ACC112 (cell line): ENCODE results near the gene DNAI2.
"Not testable (repeated sequence)": the region's sequence is repeated elsewhere in the genome, so short reads cannot be mapped to it uniquely, and the experiment has no call there.

Source experiments
- H2AFZ ChIP-seq: fragments of 200-600 bp; sonication (generic); one replicate; pipeline ENCODE4 v1.6.0; 2017; ENCODE audit warnings: antibody characterized with exemption, low read length; ENCODE audit not compliant: unreplicated experiment
- H3K27ac ChIP-seq: fragments of 200-600 bp; sonication (generic); 2 replicates; pipeline ENCODE4 v1.5.1; 2014; ENCODE audit warnings: low read depth, mild to moderate bottlenecking, antibody characterized with exemption, low read length, moderate library complexity
- H3K27me3 ChIP-seq: fragments of 200-600 bp; sonication (generic); 2 replicates; pipeline ENCODE4 v1.6.1; 2014; ENCODE audit warnings: mild to moderate bottlenecking, antibody characterized with exemption, low read length, moderate library complexity, mixed read lengths; ENCODE audit not compliant: insufficient read depth
- H3K36me3 ChIP-seq: fragments of 200-600 bp; sonication (generic); 2 replicates; pipeline ENCODE4 v1.6.1; 2016; ENCODE audit warnings: mild to moderate bottlenecking, antibody characterized with exemption, low read length, moderate library complexity, mixed read lengths; ENCODE audit not compliant: insufficient read depth
- H3K4me1 ChIP-seq: fragments of 200-600 bp; sonication (generic); one replicate; pipeline ENCODE4 v1.6.1; 2016; ENCODE audit warnings: low read length, mixed read lengths; ENCODE audit not compliant: insufficient read depth, unreplicated experiment, control insufficient read depth
- H3K4me3 ChIP-seq: fragments of 200-600 bp; sonication (generic); 2 replicates; pipeline ENCODE4 v1.5.1; 2014; ENCODE audit warnings: mild to moderate bottlenecking, low read depth, low read length
- H3K79me2 ChIP-seq: fragments of 200-600 bp; sonication (generic); one replicate; pipeline ENCODE4 v1.6.0; 2016; ENCODE audit warnings: low read length; ENCODE audit not compliant: control insufficient read depth, unreplicated experiment, insufficient read depth

DNAI2 gene

GRCh38 chr17:74260525-74260850 lies 13.5 kb upstream of the DNAI2 start:
- H3K36me3 ChIP-seq = no peaks in the 10 kb centered on the region
- no peak overlapping the region for H2AFZ ChIP-seq
- H3K27ac ChIP-seq = no peak overlapping the region
- H3K4me3 ChIP-seq = no peak overlapping the region
- no peaks in the 10 kb centered on the region for H3K4me1 ChIP-seq
- peaks cover 7% of the 10 kb centered on the region; the same call in 1 of the 2 replicates for H3K27me3 ChIP-seq
- H3K79me2 ChIP-seq = no peaks in the 10 kb centered on the region

GRCh38 chr17:74262601-74263000 lies 11.4 kb upstream of the DNAI2 start:
- Histone ChIP-seq H3K27ac (no peak overlapping the region), H3K4me3 (no peak overlapping the region), H3K79me2 (no peaks in the 10 kb centered on the region), H3K27me3 (peaks cover 7% of the 10 kb centered on the region; the same call in 1 of the 2 replicates), H2AFZ (no peak overlapping the region), H3K4me1 (no peaks in the 10 kb centered on the region), H3K36me3 (no peaks in the 10 kb centered on the region)

- not testable (repeated sequence) for H3K27ac ChIP-seq, H3K4me3 ChIP-seq, H2AFZ ChIP-seq, H3K4me1 ChIP-seq, H3K79me2 ChIP-seq, H3K36me3 ChIP-seq
- peaks cover 25% of the 10 kb centered on the region for H3K27me3 ChIP-seq
Observed at GRCh38 chr17:74267054-74267453, 7.0 kb upstream of the DNAI2 start.

- Histone ChIP-seq H3K4me3 (no peak overlapping the region), H3K27ac (no peak overlapping the region), H3K27me3 (peaks cover 30% of the 10 kb centered on the region), H3K36me3 (no peaks in the 10 kb centered on the region), H3K79me2 (no peaks in the 10 kb centered on the region), H2AFZ (no peak overlapping the region), H3K4me1 (peaks cover under 1% of the 10 kb centered on the region)
Observed at GRCh38 chr17:74267579-74267978, 6.5 kb upstream of the DNAI2 start.

- Histone ChIP-seq H3K36me3 (no peaks in the 10 kb centered on the region), H3K4me1 (peaks cover 5% of the 10 kb centered on the region), H2AFZ (no peak overlapping the region), H3K27me3 (peaks cover 34% of the 10 kb centered on the region), H3K27ac (no peak overlapping the region), H3K79me2 (no peaks in the 10 kb centered on the region), H3K4me3 (no peak overlapping the region)
Observed at GRCh38 chr17:74267987-74268499, 6.0 kb upstream of the DNAI2 start.

- Histone ChIP-seq H3K27ac (no peak overlapping the region), H3K36me3 (no peaks in the 10 kb centered on the region), H3K27me3 (peaks cover 38% of the 10 kb centered on the region), H3K4me1 (peaks cover 6% of the 10 kb centered on the region), H2AFZ (no peak overlapping the region), H3K79me2 (no peaks in the 10 kb centered on the region), H3K4me3 (no peak overlapping the region)
Observed at GRCh38 chr17:74268558-74268957, 5.5 kb upstream of the DNAI2 start.

GRCh38 chr17:74270333-74270732 lies 3.7 kb upstream of the DNAI2 start:
- Histone ChIP-seq H3K27me3 (peaks cover 56% of the 10 kb centered on the region), H3K4me3 (no peak overlapping the region), H3K4me1 (peaks cover 6% of the 10 kb centered on the region), H3K79me2 (no peaks in the 10 kb centered on the region), H3K27ac (no peak overlapping the region), H3K36me3 (no peaks in the 10 kb centered on the region), H2AFZ (no peak overlapping the region)

GRCh38 chr17:74271281-74271680 lies 2.8 kb upstream of the DNAI2 start:
- H3K36me3 ChIP-seq = no peaks in the 10 kb centered on the region
- peaks cover 63% of the 10 kb centered on the region for H3K27me3 ChIP-seq
- no peak overlapping the region for H2AFZ ChIP-seq
- H3K4me1 ChIP-seq = peaks cover 6% of the 10 kb centered on the region
- no peaks in the 10 kb centered on the region for H3K79me2 ChIP-seq
- H3K4me3 ChIP-seq = no peak overlapping the region
- no peak overlapping the region for H3K27ac ChIP-seq

GRCh38 chr17:74271901-74272561 lies 2.0 kb upstream of the DNAI2 start:
- peaks cover 68% of the 10 kb centered on the region for H3K27me3 ChIP-seq
- no peak overlapping the region for H3K27ac ChIP-seq
- no peak overlapping the region for H2AFZ ChIP-seq
- H3K4me1 ChIP-seq = peaks cover 6% of the 10 kb centered on the region
- no peak overlapping the region for H3K4me3 ChIP-seq
- H3K79me2 ChIP-seq = no peaks in the 10 kb centered on the region
- H3K36me3 ChIP-seq = no peaks in the 10 kb centered on the region

GRCh38 chr17:74272731-74273201 lies 1.3 kb upstream of the DNAI2 start:
- no peak overlapping the region for H3K27ac ChIP-seq
- peaks cover 68% of the 10 kb centered on the region for H3K27me3 ChIP-seq
- H3K36me3 ChIP-seq = no peaks in the 10 kb centered on the region
- H3K79me2 ChIP-seq = no peaks in the 10 kb centered on the region
- peaks cover 6% of the 10 kb centered on the region for H3K4me1 ChIP-seq
- H3K4me3 ChIP-seq = no peak overlapping the region
- no peak overlapping the region for H2AFZ ChIP-seq

GRCh38 chr17:74274709-74275340 lies 791 bp downstream of the DNAI2 start:
- Histone ChIP-seq H3K27ac (no peak overlapping the region), H3K36me3 (no peaks in the 10 kb centered on the region), H2AFZ (no peak overlapping the region), H3K4me3 (no peak overlapping the region), H3K4me1 (peaks cover 6% of the 10 kb centered on the region), H3K79me2 (no peaks in the 10 kb centered on the region), H3K27me3 (peaks cover 63% of the 10 kb centered on the region)
